B cell (primary cell): ENCODE data around the gene AUTS2.

Experiments
- CTCF ChIP-seq: fragments of 200-600 bp; IDR thresholded peaks from one replicate; pipeline ENCODE4 v1.8.0; 2022; ENCODE audit warnings: antibody characterized with exemption, mild to moderate bottlenecking
- EZH2 ChIP-seq: IDR thresholded peaks from 2 replicates; pipeline ENCODE4 v1.6.1; 2012; ENCODE audit warnings: borderline replicate concordance, low read depth, mild to moderate bottlenecking, moderate library complexity, low read length; ENCODE audit not compliant: insufficient read depth, poor library complexity, severe bottlenecking

- TF ChIP-seq CTCF, result no peak
- no peak for TF ChIP-seq EZH2
These were observed 21.4 kb downstream of the AUTS2 start for GRCh38 chr7:69619635-69620034.
